WTC11 (cell line): ENCODE data around the gene SYNM. TPM values are rescaled to one million over a fixed set of nuclear protein-coding genes. Genes with fewer than 3 reads are reported as not detected.

Experiments
- ATAC-seq: fragments of 200-7000 bp; cut with Tn5 transposase; 2 replicates; pipeline ENCODE4 v1.10.0; 2021; ENCODE audit warnings: mild to moderate bottlenecking, moderate library complexity
- CTCF ChIA-PET: fragments of 300-600 bp; sonication (Branson Sonifier 250); formaldehyde crosslinking; loops from one replicate; lab custom pipeline; 2021; ENCODE audit warnings: antibody characterized with exemption; lab: Charles Lee
- POLR2A ChIA-PET: fragments of 350-600 bp; sonication (Branson Sonifier 250); formaldehyde crosslinking; loops from one replicate; lab custom pipeline; 2021; ENCODE audit warnings: antibody characterized with exemption; lab: Charles Lee
- DNase-seq: peaks from one replicate; pipeline ENCODE4 v3.0.0; 2021; ENCODE audit warnings: low spot score
- H3K27ac Mint-ChIP-seq: 2 replicates; pipeline ENCODE4 v1.8.0; 2021; ENCODE audit warnings: mixed read lengths
- H3K27me3 Mint-ChIP-seq: 2 replicates; pipeline ENCODE4 v1.8.0; 2021; ENCODE audit warnings: low read depth, mild to moderate bottlenecking, moderate library complexity, mixed read lengths
- H3K36me3 Mint-ChIP-seq: 2 replicates; pipeline ENCODE4 v1.8.0; 2021; ENCODE audit warnings: mixed read lengths
- H3K4me1 Mint-ChIP-seq: 2 replicates; pipeline ENCODE4 v1.8.0; 2022; ENCODE audit warnings: mixed read lengths
- H3K4me3 Mint-ChIP-seq: 2 replicates; pipeline ENCODE4 v1.8.0; 2021; ENCODE audit warnings: mild to moderate bottlenecking, moderate library complexity, mixed read lengths
- H3K9me3 Mint-ChIP-seq: 2 replicates; pipeline ENCODE4 v1.8.0; 2021; ENCODE audit warnings: mixed read lengths
- CTCF ChIP-seq: fragments of 200-600 bp; IDR thresholded peaks from 2 replicates; pipeline ENCODE4 v1.8.0; 2022; ENCODE audit warnings: antibody characterized with exemption
- E2F1 ChIP-seq: sonication (generic); formaldehyde crosslinking; IDR thresholded peaks from 2 replicates; pipeline ENCODE4 v1.8.0; 2022; ENCODE audit warnings: mild to moderate bottlenecking, missing genetic modification reagents
- ELF4 ChIP-seq: sonication (generic); formaldehyde crosslinking; IDR thresholded peaks from 2 replicates; pipeline ENCODE4 v1.8.1; 2022; ENCODE audit warnings: low read depth, mild to moderate bottlenecking, moderate library complexity, missing genetic modification reagents
- FOXP1 ChIP-seq: sonication (generic); formaldehyde crosslinking; IDR thresholded peaks from 2 replicates; pipeline ENCODE4 v1.8.0; 2022; ENCODE audit warnings: missing genetic modification reagents, mild to moderate bottlenecking, moderate library complexity, borderline replicate concordance
- GRHL2 ChIP-seq: fragments of 250-450 bp; sonication (Bioruptor Pico); IDR thresholded peaks from 2 replicates; pipeline ENCODE4 v1.8.0; 2022; ENCODE audit warnings: mild to moderate bottlenecking, moderate library complexity; ENCODE audit not compliant: insufficient replicate concordance, severe bottlenecking
- GTF2I ChIP-seq: fragments of 250-450 bp; sonication (Bioruptor Pico); conservative IDR thresholded peaks from 2 replicates; pipeline ENCODE4 v1.4.0; 2021; ENCODE audit warnings: mild to moderate bottlenecking
- KAT7 ChIP-seq: sonication (generic); formaldehyde crosslinking; IDR thresholded peaks from 2 replicates; pipeline ENCODE4 v1.8.1; 2023; ENCODE audit warnings: missing genetic modification reagents, mild to moderate bottlenecking, borderline replicate concordance
- MAX ChIP-seq: sonication (generic); formaldehyde crosslinking; IDR thresholded peaks from 2 replicates; pipeline ENCODE4 v1.8.0; 2022; ENCODE audit warnings: mild to moderate bottlenecking, missing genetic modification reagents
- NFYB ChIP-seq: sonication (generic); formaldehyde crosslinking; conservative IDR thresholded peaks from 2 replicates; pipeline ENCODE4 v1.8.0; 2022; ENCODE audit warnings: low read depth, missing genetic modification reagents
- PREB ChIP-seq: sonication (generic); formaldehyde crosslinking; IDR thresholded peaks from 2 replicates; pipeline ENCODE4 v1.8.1; 2022; ENCODE audit warnings: mild to moderate bottlenecking, missing genetic modification reagents, moderate library complexity, borderline replicate concordance
- PRRX2 ChIP-seq: fragments of 250-450 bp; sonication (Bioruptor Pico); IDR thresholded peaks from 2 replicates; pipeline ENCODE4 v1.8.0; 2021; ENCODE audit warnings: mild to moderate bottlenecking
- RORB ChIP-seq: fragments of 250-450 bp; sonication (Bioruptor Pico); IDR thresholded peaks from 2 replicates; pipeline ENCODE4 v1.9.0; 2021; ENCODE audit warnings: mild to moderate bottlenecking
- SMAD3 ChIP-seq: sonication (generic); formaldehyde crosslinking; IDR thresholded peaks from 2 replicates; pipeline ENCODE4 v1.8.0; 2022; ENCODE audit warnings: missing genetic modification reagents, mild to moderate bottlenecking, borderline replicate concordance
- TEAD1 ChIP-seq: sonication (generic); formaldehyde crosslinking; IDR thresholded peaks from 2 replicates; pipeline ENCODE4 v1.8.0; 2022; ENCODE audit warnings: mild to moderate bottlenecking, missing genetic modification reagents
- USF1 ChIP-seq: sonication (generic); formaldehyde crosslinking; IDR thresholded peaks from 2 replicates; pipeline ENCODE4 v1.8.0; 2022; ENCODE audit warnings: mild to moderate bottlenecking, missing genetic modification reagents
- USF2 ChIP-seq: sonication (generic); formaldehyde crosslinking; IDR thresholded peaks from 2 replicates; pipeline ENCODE4 v1.8.1; 2023; ENCODE audit warnings: mild to moderate bottlenecking, missing genetic modification reagents, moderate library complexity
- ZBTB43 ChIP-seq: sonication (generic); formaldehyde crosslinking; IDR thresholded peaks from 2 replicates; pipeline ENCODE4 v1.8.1; 2023; ENCODE audit warnings: mild to moderate bottlenecking, missing genetic modification reagents
- ZNF232 ChIP-seq: sonication (generic); formaldehyde crosslinking; IDR thresholded peaks from 2 replicates; pipeline ENCODE4 v1.8.0; 2022; ENCODE audit warnings: mild to moderate bottlenecking, missing genetic modification reagents
- ZNF512 ChIP-seq: sonication (generic); formaldehyde crosslinking; IDR thresholded peaks from 2 replicates; pipeline ENCODE4 v1.8.1; 2022; ENCODE audit warnings: missing genetic modification reagents, borderline replicate concordance
- ZNF532 ChIP-seq: fragments of 250-450 bp; sonication (Bioruptor Pico); IDR thresholded peaks from 2 replicates; pipeline ENCODE4 v1.9.0; 2021; ENCODE audit warnings: mild to moderate bottlenecking, borderline replicate concordance
- total RNA-seq: library from RNA; stranded (reverse); gene quantifications from 3 replicates; pipeline ENCODE4 v1.2.3, GENCODE V29; 2021

The SYNM gene
- total RNA-seq, 1 experiment from 2014 or later, result 2.2 TPM

- TF ChIP-seq CTCF (no peak), FOXP1 (no peak)
These were observed 6.5 kb upstream of the SYNM start (continued) for GRCh38 chr15:99098426-99098825.

GRCh38 chr15:99098991-99099390, 5.9 kb upstream of the SYNM start:
- no peaks in the 10 kb centered on the region for H3K9me3 Mint-ChIP-seq
- ChIA-PET CTCF (no interaction called here), POLR2A (no interaction called here)
- H3K4me1 Mint-ChIP-seq, result peaks cover 5% of the 10 kb centered on the region
- no peak overlapping the region for H3K27ac Mint-ChIP-seq
- ATAC-seq (no peak), DNase-seq (no peak)
- TF ChIP-seq E2F1 (CRISPR knock-in tag) (no peak), ELF4 (CRISPR knock-in tag) (no peak), KAT7 (no peak), GRHL2 (CRISPR knock-in tag) (no peak), ZNF232 (CRISPR knock-in tag) (no peak), MAX (no peak), FOXP1 (no peak), ZNF512 (CRISPR knock-in tag) (no peak), SMAD3 (CRISPR knock-in tag) (no peak), GTF2I (CRISPR knock-in tag) (no peak), RORB (no peak)
- H3K4me3 Mint-ChIP-seq, result no peak overlapping the region
- peaks cover 53% of the 10 kb centered on the region for H3K27me3 Mint-ChIP-seq
- no peaks in the 10 kb centered on the region for H3K36me3 Mint-ChIP-seq

GRCh38 chr15:99099661-99100060, 5.2 kb upstream of the SYNM start:
- no peak for ATAC-seq
- Mint-ChIP-seq H3K4me1 (peaks cover 5% of the 10 kb centered on the region), H3K27me3 (peaks cover 53% of the 10 kb centered on the region), H3K9me3 (no peaks in the 10 kb centered on the region), H3K27ac (no peak overlapping the region), H3K36me3 (no peaks in the 10 kb centered on the region), H3K4me3 (peak overlapping the region; percentile 46)
- no peak for DNase-seq
- ChIA-PET CTCF (interaction anchor here (1.1 to 2.4 kb wide), 9 partner anchors 9 to 116 kb away, joined by 3 to 13 read pairs (median 10); no protein-coding TSS in a partner anchor), POLR2A (no interaction called here)
- no peak for TF ChIP-seq USF2 (CRISPR knock-in tag)
- TF ChIP-seq PREB (CRISPR knock-in tag), result no peak
- no peak for TF ChIP-seq MAX
- no peak for TF ChIP-seq ZNF532 (CRISPR knock-in tag)
- no peak for TF ChIP-seq USF1
- TF ChIP-seq TEAD1 (CRISPR knock-in tag), result no peak
- no peak for TF ChIP-seq ZBTB43
- TF ChIP-seq NFYB, result no peak
- no peak for TF ChIP-seq PRRX2 (CRISPR knock-in tag)
